HG03457 (cell line): Measurements from ENCODE around the gene THAP6.
"Not testable (repeated sequence)": the region's sequence is repeated elsewhere in the genome, so short reads cannot be mapped to it uniquely, and the experiment has no call there.

Source experiments
- ATAC-seq: cut with Tn5 transposase; IDR thresholded peaks from one replicate; pipeline ENCODE4 v1.9.1; 2021; ENCODE audit warnings: moderate number of reproducible peaks; ENCODE audit not compliant: unreplicated experiment

The THAP6 gene

DNA sequence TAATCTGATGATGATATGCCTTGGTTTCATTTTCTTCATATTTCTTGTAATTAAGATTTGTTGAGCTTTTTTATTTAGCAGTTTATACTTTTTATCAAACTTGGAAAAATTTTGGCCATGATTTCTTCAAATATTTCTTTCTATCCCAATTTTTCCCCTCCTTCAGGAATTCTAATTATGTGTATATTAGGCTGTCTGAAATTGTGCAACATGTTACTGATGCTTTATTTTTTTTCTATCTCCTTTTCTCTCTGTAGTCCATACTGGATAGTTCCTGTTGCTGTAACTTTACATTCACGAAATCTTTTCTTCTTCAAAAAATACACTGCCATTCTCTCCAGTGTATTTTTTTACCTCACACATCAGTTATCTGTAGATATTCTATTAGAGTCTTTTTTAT is 10.8 kb downstream of the THAP6 start:
- ATAC-seq: no peak

- no peak for ATAC-seq
Measured at GRCh38 chr4:75525910-75526309, 11.6 kb downstream of the THAP6 start.

- no peak for ATAC-seq
Measured at GRCh38 chr4:75527482-75527881, 13.2 kb downstream of the THAP6 start.

- ATAC-seq: no peak
Measured at GRCh38 chr4:75530556-75531322, 16.5 kb downstream of the THAP6 start.

DNA sequence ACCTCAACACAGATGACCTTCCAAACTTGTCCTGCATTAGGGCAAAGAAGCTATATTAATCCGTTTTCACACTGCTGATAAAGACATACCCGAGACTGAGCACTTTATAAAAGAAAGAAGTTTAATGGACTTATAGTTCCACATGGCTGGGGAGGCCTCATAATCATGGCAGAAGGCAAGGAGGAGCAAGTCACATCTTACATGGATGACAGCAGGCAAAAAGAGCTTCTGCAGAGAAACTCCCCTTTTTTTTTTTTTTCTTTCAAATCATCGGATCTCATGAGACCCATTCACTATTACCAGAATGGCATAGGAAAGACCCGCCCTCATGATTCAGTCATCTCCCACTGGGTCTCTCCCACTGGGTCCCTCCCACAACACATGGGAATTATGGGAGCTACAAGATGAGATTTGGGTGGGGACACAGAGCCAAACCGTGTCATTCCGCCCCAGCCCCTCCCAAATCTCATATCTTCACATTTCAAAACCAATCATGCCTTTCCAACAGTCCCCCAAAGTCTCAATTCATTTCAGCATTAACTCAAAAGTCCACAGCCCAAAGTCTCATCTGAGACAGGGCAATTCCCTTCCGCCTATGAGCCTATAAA is 17.4 kb downstream of the THAP6 start:
- not testable (repeated sequence) for ATAC-seq

DNA sequence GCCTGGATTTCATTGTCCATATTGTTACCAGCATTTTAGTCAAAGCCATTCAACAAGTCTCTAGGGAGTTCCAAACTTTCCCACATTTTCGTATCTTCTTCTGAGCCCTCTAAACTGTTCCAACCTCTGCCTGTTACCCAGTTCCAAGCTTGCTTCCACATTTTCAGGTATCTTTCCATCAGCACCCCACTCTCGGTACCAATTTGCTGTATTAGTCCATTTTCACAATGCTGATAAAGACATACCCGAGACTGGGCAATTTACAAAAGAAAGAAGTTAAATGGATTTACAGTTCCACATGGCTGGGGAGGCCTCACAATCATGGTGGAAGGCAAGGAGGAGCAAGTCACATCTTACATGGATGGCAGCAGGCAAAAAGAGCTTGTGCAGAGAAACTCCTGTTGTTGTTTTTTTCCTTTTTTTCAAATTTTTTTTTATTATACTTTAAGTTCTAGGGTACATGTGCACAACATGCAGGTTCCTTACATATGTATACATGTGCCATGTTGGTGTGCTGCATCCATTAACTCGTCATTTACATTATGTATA is 19.1 kb downstream of the THAP6 start:
- not testable (repeated sequence) for ATAC-seq

- not testable (repeated sequence) for ATAC-seq
Measured at GRCh38 chr4:75533926-75534325, 19.7 kb downstream of the THAP6 start.

DNA sequence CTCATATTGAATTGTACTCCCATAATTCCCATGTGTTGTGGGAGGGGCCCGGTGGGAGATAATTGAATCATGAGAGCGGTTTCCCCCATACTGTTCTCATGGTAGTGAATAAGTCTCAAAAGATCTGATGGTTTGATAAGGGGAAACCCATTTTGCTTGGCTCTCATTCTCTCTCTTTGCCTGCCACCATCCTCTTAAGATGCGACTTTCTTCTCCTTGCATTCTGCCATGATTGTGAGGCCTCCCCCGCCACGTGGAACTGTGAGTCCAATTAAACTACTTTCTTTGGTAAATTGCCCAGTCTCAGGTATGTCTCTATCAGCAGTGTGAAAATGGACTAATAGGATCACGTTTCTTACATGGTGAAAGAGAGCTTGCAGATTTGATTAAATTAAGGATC is 23.0 kb downstream of the THAP6 start:
- ATAC-seq: not testable (repeated sequence)

DNA sequence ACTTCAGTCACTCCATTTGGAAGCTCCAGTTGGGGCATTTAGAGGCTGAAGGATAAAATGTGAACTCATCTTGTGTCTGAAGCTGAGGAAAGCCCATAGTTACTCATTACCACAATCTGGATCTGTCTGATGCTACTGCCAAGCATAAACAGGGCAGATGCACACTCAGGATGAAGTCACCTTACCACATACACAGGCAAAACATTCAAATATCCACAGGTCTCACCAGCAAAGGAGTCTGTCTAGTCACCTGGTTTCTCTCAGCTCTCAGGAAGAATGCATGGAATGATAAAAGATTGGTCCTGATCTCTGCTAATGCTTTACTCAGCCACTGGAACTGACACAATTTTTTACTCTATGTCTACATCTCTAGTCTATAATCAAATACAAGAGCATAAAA is 28.6 kb downstream of the THAP6 start:
- ATAC-seq: no peak

GRCh38 chr4:75544220-75544619 is 29.9 kb downstream of the THAP6 start:
- ATAC-seq: not testable (repeated sequence)

GRCh38 chr4:75544870-75545269 is 30.6 kb downstream of the THAP6 start:
- no peak for ATAC-seq

DNA sequence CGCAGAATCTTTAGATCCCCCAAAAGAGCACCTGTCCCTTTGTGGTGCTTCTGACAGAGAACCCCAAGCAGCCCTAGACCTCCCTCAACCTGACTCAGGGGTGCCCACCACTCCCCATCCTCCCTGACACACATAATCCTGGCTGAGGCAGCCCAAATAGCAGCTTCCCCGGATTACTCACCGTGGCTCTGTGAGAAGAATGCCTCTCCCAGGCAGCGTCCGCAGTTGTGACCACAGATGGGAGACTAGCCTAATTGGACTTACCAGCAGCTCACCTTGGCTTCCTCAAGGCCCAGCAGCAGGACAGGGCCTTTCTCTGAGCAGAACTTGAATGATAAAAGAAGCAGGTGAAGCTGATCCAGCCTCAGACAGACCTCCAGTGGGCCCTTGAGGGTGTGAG is 31.3 kb downstream of the THAP6 start:
- no peak for ATAC-seq

DNA sequence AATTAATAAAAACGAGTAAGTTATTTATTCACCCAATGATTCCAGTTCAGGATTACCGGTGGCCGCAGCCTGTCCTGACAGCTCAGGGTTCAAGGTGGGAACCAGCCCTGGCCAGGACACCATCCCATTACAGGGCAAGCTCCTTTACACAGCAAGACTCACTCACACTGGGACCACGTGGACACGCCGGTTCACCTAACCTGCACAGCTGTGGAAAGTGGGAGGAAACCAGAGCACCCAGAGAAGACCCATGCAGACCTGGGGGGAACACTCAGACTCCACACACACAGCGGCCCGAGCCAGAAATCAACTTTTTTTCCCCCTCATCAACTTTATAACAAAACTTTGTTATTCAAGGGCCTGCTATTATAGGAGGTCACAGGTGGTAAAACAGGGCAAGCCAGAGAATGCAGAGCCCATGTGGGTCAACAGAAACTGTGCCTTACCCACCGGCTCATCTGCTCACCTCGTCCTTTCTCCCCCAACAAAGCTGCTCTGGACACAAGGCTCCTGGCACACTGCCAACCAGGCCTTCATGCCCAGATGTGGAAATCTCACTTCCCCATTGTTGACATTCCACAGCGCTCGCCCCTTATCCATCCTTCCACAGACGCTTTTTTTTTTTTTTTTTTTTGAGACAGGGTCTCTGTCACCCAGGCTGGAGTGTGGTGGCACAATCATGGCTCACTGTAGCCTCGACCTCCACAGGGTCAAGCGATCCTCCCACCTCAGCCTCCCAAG is 33.5 kb downstream of the THAP6 start:
- ATAC-seq: no peak

- ATAC-seq: no peak
Measured at GRCh38 chr4:75549019-75549418, 34.7 kb downstream of the THAP6 start.

GRCh38 chr4:75552452-75552851 is 38.2 kb downstream of the THAP6 start:
- no peak for ATAC-seq

- ATAC-seq: peak; percentile 77
Measured at GRCh38 chr4:75555294-75556164, 41.3 kb downstream of the THAP6 start, which contains the start of gene ODAPH. ODAPH (plus strand) TSS chr4:75556066; CDS start chr4:75556083, 17 bp downstream.

GRCh38 chr4:75557696-75558095 is 43.4 kb downstream of the THAP6 start:
- no peak for ATAC-seq

- ATAC-seq: no peak
Measured at GRCh38 chr4:75561789-75562188, 47.5 kb downstream of the THAP6 start.

DNA sequence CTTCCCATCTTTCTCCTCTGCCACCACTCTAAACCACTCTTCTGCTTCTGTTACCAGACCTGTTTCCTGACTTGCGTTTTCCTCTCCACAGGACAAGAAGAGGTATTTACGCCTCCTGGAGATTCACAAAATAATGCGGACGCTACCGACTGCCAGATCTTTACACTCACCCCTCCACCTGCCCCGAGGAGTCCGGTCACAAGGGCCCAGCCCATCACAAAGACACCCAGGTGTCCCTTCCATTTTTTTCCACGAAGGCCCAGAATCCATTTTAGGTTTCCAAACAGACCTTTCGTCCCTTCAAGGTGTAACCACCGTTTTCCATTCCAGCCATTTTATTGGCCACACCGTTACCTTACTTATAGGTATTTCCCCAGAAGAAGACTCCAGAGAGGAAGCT is 49.8 kb downstream of the THAP6 start:
- no peak for ATAC-seq

- ATAC-seq: no peak
Measured at GRCh38 chr4:75565481-75565880, 51.2 kb downstream of the THAP6 start.

GRCh38 chr4:75566911-75567310 is 52.6 kb downstream of the THAP6 start:
- no peak for ATAC-seq
